ENCODE data around the gene CFAP77.

CFAP77 gene

DNA sequence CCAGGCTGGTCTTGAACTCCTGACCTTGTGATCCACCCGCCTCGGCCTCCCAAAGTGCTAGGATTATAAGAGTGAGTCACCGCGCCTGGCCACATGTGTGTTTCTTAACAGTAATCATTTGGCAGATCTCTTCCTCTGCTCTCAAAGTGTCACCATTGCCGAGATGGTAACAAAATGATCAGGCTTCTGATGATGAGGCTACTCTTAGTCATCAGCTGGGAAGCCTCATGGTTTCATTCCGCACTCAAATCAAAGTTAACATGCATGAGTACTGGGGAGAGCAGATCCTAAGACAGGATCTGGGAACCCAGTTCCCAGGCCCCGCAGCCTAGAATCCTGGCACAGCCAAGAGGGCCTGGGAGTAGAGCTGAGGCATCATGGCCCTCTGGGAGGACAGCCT is 199.8 kb downstream of the CFAP77 start:
- no peak overlapping the region for H3K4me2 ChIP-seq (ENCODE audit: low read depth, low read length, poor library complexity, severe bottlenecking)
- H3F3A ChIP-seq (ENCODE audit: insufficient read depth) = no peaks in the 10 kb centered on the region
- no peak overlapping the region for H3K4me3 ChIP-seq (ENCODE audit: insufficient read depth, low read length, poor library complexity, severe bottlenecking)
- H3K9ac ChIP-seq (ENCODE audit: low read length) = no peak overlapping the region
- H3K27me3 ChIP-seq (ENCODE audit: low read length) = no peaks in the 10 kb centered on the region
- no peaks in the 10 kb centered on the region for H3K79me2 ChIP-seq (ENCODE audit: insufficient read depth, low read length)
- no peaks in the 10 kb centered on the region for H3K9me2 ChIP-seq (replicated peaks; ENCODE audit: insufficient read depth, low read length)
- TF ChIP-seq, protein P1, sequence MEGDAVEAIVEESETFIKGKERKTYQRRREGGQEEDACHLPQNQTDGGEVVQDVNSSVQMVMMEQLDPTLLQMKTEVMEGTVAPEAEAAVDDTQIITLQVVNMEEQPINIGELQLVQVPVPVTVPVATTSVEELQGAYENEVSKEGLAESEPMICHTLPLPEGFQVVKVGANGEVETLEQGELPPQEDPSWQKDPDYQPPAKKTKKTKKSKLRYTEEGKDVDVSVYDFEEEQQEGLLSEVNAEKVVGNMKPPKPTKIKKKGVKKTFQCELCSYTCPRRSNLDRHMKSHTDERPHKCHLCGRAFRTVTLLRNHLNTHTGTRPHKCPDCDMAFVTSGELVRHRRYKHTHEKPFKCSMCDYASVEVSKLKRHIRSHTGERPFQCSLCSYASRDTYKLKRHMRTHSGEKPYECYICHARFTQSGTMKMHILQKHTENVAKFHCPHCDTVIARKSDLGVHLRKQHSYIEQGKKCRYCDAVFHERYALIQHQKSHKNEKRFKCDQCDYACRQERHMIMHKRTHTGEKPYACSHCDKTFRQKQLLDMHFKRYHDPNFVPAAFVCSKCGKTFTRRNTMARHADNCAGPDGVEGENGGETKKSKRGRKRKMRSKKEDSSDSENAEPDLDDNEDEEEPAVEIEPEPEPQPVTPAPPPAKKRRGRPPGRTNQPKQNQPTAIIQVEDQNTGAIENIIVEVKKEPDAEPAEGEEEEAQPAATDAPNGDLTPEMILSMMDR (IDR thresholded peaks at IDR 0.05; ENCODE audit: insufficient read depth, low read length, poor library complexity, severe bottlenecking) = no peak
- no peak for TF ChIP-seq EZH2phosphoT487 (conservative IDR thresholded peaks at IDR 0.05; ENCODE audit: low read length)
- H3K36me3 ChIP-seq (ENCODE audit: low read length) = no peaks in the 10 kb centered on the region
- no peak overlapping the region for H2AFZ ChIP-seq (ENCODE audit: low read depth, low read length, severe bottlenecking)
- no peak overlapping the region for H3K27ac ChIP-seq (ENCODE audit: low read depth, low read length)
- no peaks in the 10 kb centered on the region for H4K20me1 ChIP-seq (ENCODE audit: low read depth, low read length)
- H3K9me3 ChIP-seq (ENCODE audit: insufficient read depth, low read length) = no peaks in the 10 kb centered on the region

GRCh38 chr9:132610661-132611060 is 200.7 kb downstream of the CFAP77 start:
- Histone ChIP-seq H3F3A (ENCODE audit: insufficient read depth) (no peaks in the 10 kb centered on the region), H3K36me3 (ENCODE audit: low read length) (no peaks in the 10 kb centered on the region)

GRCh38 chr9:132614324-132614723 is 204.3 kb downstream of the CFAP77 start:
- no peak overlapping the region for H3K27ac ChIP-seq (ENCODE audit: low read depth, low read length)
- H3F3A ChIP-seq (ENCODE audit: insufficient read depth) = no peaks in the 10 kb centered on the region
- H3K9ac ChIP-seq (ENCODE audit: low read length) = no peak overlapping the region
- H3K4me3 ChIP-seq (ENCODE audit: insufficient read depth, low read length, poor library complexity, severe bottlenecking) = no peak overlapping the region
- no peaks in the 10 kb centered on the region for H4K20me1 ChIP-seq (ENCODE audit: low read depth, low read length)
- no peaks in the 10 kb centered on the region; the same call in 1 of the 2 replicates for H3K36me3 ChIP-seq (ENCODE audit: low read length)
- H3K9me2 ChIP-seq (replicated peaks; ENCODE audit: insufficient read depth, low read length) = no peaks in the 10 kb centered on the region
- H2AFZ ChIP-seq (ENCODE audit: low read depth, low read length, severe bottlenecking) = no peak overlapping the region
- no peak overlapping the region for H3K4me2 ChIP-seq (ENCODE audit: low read depth, low read length, poor library complexity, severe bottlenecking)
- H3K79me2 ChIP-seq (ENCODE audit: insufficient read depth, low read length) = no peaks in the 10 kb centered on the region
- TF ChIP-seq, protein P1 (IDR thresholded peaks at IDR 0.05; ENCODE audit: insufficient read depth, low read length, poor library complexity, severe bottlenecking) = no peak
- no peak for TF ChIP-seq EZH2phosphoT487 (conservative IDR thresholded peaks at IDR 0.05; ENCODE audit: low read length)
- H3K27me3 ChIP-seq (ENCODE audit: low read length) = no peaks in the 10 kb centered on the region
- no peaks in the 10 kb centered on the region for H3K9me3 ChIP-seq (ENCODE audit: insufficient read depth, low read length)

More at GRCh38 chr9:132610661-132611060, 200.7 kb downstream of the CFAP77 start:
- Histone ChIP-seq H3K9me2 (replicated peaks; ENCODE audit: insufficient read depth, low read length) (no peaks in the 10 kb centered on the region), H3K27me3 (ENCODE audit: low read length) (no peaks in the 10 kb centered on the region), H3K9ac (ENCODE audit: low read length) (no peak overlapping the region), H3K4me2 (ENCODE audit: low read depth, low read length, poor library complexity, severe bottlenecking) (no peak overlapping the region), H3K27ac (ENCODE audit: low read depth, low read length) (no peak overlapping the region), H4K20me1 (ENCODE audit: low read depth, low read length) (no peaks in the 10 kb centered on the region), H3K4me3 (ENCODE audit: insufficient read depth, low read length, poor library complexity, severe bottlenecking) (no peak overlapping the region), H3K79me2 (ENCODE audit: insufficient read depth, low read length) (no peaks in the 10 kb centered on the region), H2AFZ (ENCODE audit: low read depth, low read length, severe bottlenecking) (no peak overlapping the region), H3K9me3 (ENCODE audit: insufficient read depth, low read length) (no peaks in the 10 kb centered on the region)
- no peak for TF ChIP-seq EZH2phosphoT487 (conservative IDR thresholded peaks at IDR 0.05; ENCODE audit: low read length)
- TF ChIP-seq, protein P1 (IDR thresholded peaks at IDR 0.05; ENCODE audit: insufficient read depth, low read length, poor library complexity, severe bottlenecking) = no peak

Data from SU-DHL-6 (cell line).